WERI-Rb-1 (cell line): ENCODE results near the gene ZNF823.

ENCODE experiments used
- DNase-seq: peaks from one replicate; pipeline ENCODE4 v3.0.0-alpha.2; 2020
- H3K27ac ChIP-seq: fragments of 250-450 bp; sonication (Bioruptor Pico); 2 replicates; pipeline ENCODE4 v1.5.1; 2020; ENCODE audit warnings: mild to moderate bottlenecking, moderate library complexity
- H3K27me3 ChIP-seq: fragments of 250-450 bp; sonication (Bioruptor Pico); 2 replicates; pipeline ENCODE4 v1.5.1; 2021; ENCODE audit warnings: mild to moderate bottlenecking, low read depth, moderate library complexity; ENCODE audit not compliant: insufficient read depth, severe bottlenecking
- H3K36me3 ChIP-seq: fragments of 250-450 bp; sonication (Bioruptor Pico); 2 replicates; pipeline ENCODE4 v1.5.1; 2020; ENCODE audit warnings: mild to moderate bottlenecking, moderate library complexity
- H3K4me3 ChIP-seq: 2 replicates; pipeline ENCODE4 v1.5.1; 2011; ENCODE audit warnings: low read depth, mild to moderate bottlenecking, control low read depth, low read length
- H3K9me3 ChIP-seq: fragments of 250-450 bp; sonication (Bioruptor Pico); 2 replicates; pipeline ENCODE4 v1.5.1; 2021; ENCODE audit warnings: mild to moderate bottlenecking, moderate library complexity; ENCODE audit not compliant: severe bottlenecking
- CTCF ChIP-seq: IDR thresholded peaks from 2 replicates; pipeline ENCODE4 v1.5.1; 2011; ENCODE audit warnings: low read depth, mild to moderate bottlenecking, control low read depth, inconsistent platforms, low read length

ZNF823 gene

DNA sequence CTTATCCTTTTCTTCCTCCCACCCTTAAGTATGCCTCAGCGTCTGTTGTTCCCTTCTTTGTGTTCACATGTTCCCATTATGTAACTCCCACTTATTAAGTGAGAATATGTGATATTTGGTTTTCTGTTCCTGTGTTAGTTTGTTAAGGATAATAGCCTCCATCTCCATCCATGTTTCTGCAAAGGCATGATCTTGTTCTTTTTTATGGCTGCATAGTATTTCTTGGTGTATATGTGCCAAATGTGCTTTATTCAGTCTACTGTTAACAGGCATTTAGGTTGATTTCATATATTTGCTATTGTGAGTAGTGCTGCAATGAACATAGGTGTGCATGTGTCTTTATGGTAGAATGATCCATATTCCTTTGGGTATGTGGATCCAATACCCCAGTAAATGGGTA is 24.9 kb upstream of the ZNF823 start:
- Histone ChIP-seq H3K36me3 (no peaks in the 10 kb centered on the region), H3K27me3 (no peaks in the 10 kb centered on the region), H3K4me3 (no peak overlapping the region), H3K27ac (no peak overlapping the region), H3K9me3 (peaks cover 2% of the 10 kb centered on the region)
- TF ChIP-seq CTCF, result no peak
- DNase-seq, result no peak

- DNase-seq, result no peak
- Histone ChIP-seq H3K36me3 (no peaks in the 10 kb centered on the region), H3K9me3 (peaks cover 2% of the 10 kb centered on the region), H3K4me3 (no peak overlapping the region), H3K27ac (no peak overlapping the region), H3K27me3 (no peaks in the 10 kb centered on the region)
- no peak for TF ChIP-seq CTCF
Measured at GRCh38 chr19:11763117-11763516, 24.4 kb upstream of the ZNF823 start.

- TF ChIP-seq CTCF, result no peak
- Histone ChIP-seq H3K4me3 (no peak overlapping the region), H3K27me3 (no peaks in the 10 kb centered on the region), H3K27ac (no peak overlapping the region), H3K36me3 (no peaks in the 10 kb centered on the region), H3K9me3 (peaks cover 8% of the 10 kb centered on the region)
- no peak for DNase-seq
Measured at GRCh38 chr19:11759805-11760204, 21.1 kb upstream of the ZNF823 start.

GRCh38 chr19:11756965-11757364 is 18.2 kb upstream of the ZNF823 start:
- TF ChIP-seq CTCF, result no peak
- no peak for DNase-seq
- Histone ChIP-seq H3K9me3 (peaks cover 9% of the 10 kb centered on the region), H3K36me3 (no peaks in the 10 kb centered on the region), H3K4me3 (no peak overlapping the region), H3K27me3 (no peaks in the 10 kb centered on the region), H3K27ac (no peak overlapping the region)

GRCh38 chr19:11754663-11755062 is 15.9 kb upstream of the ZNF823 start:
- H3K9me3 ChIP-seq, result peaks cover 11% of the 10 kb centered on the region
- no peak for TF ChIP-seq CTCF
- no peak overlapping the region for H3K4me3 ChIP-seq
- no peak overlapping the region for H3K27ac ChIP-seq
- no peaks in the 10 kb centered on the region for H3K36me3 ChIP-seq
- no peak for DNase-seq
- H3K27me3 ChIP-seq, result no peaks in the 10 kb centered on the region

DNA sequence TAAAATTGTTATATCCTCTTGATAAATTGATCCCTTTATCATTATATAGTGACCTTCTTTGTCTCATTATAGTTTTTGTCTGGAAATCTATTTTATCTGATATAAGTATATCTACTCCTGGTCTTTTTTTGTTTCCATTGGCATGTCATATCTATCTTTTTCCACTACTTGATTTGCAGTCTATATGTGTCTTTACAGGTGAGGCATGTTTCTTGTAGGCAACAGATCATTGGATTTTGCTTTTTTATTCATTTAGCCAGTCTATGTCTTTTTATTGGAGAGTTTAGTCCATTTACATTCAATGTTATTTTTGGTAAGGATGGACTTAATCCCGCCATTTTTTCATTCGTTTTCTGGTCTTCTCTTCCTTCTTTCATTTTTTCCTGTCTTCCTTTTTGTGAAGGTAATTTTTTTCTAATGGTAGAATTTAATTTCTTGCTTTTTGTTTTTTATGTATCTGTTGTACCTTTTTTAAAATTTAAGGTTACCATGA is 13.5 kb upstream of the ZNF823 start:
- Histone ChIP-seq H3K27me3 (no peaks in the 10 kb centered on the region), H3K27ac (no peak overlapping the region), H3K36me3 (no peaks in the 10 kb centered on the region), H3K4me3 (no peak overlapping the region), H3K9me3 (peaks cover 17% of the 10 kb centered on the region)
- DNase-seq, result no peak
- TF ChIP-seq CTCF, result no peak
